ENCODE data around the gene ZNF341.

DNA sequence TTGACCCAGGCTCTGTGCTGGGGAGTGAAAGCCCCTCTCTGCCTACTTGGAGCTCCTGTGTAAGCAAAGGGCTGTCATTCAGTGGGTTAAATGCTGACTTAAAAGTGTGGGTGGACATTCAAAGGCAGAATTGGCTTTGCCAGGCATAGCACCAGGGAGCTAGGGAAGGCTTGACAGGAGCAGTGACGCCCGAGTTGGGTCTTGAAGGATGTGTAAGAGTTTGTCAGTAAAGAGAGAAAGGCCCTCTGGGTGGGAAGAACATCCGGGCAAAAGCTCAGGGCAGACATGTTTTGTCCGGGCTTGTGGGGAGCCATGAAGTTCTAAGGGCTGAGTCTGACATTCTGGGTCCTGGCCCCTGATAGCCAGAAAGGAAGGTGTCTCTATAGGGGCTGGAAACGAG is 51.5 kb downstream of the ZNF341 start:
- TF ChIP-seq, protein P1, sequence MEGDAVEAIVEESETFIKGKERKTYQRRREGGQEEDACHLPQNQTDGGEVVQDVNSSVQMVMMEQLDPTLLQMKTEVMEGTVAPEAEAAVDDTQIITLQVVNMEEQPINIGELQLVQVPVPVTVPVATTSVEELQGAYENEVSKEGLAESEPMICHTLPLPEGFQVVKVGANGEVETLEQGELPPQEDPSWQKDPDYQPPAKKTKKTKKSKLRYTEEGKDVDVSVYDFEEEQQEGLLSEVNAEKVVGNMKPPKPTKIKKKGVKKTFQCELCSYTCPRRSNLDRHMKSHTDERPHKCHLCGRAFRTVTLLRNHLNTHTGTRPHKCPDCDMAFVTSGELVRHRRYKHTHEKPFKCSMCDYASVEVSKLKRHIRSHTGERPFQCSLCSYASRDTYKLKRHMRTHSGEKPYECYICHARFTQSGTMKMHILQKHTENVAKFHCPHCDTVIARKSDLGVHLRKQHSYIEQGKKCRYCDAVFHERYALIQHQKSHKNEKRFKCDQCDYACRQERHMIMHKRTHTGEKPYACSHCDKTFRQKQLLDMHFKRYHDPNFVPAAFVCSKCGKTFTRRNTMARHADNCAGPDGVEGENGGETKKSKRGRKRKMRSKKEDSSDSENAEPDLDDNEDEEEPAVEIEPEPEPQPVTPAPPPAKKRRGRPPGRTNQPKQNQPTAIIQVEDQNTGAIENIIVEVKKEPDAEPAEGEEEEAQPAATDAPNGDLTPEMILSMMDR (IDR thresholded peaks at IDR 0.05): no peak
- TF ChIP-seq POLR2AphosphoS5 (IDR thresholded peaks at IDR 0.05) (no peak), EP300 (IDR thresholded peaks at IDR 0.05) (no peak), POLR2A (IDR thresholded peaks at IDR 0.05) (no peak)

All from sigmoid colon (tissue), 4 donors.